Measurements from ENCODE around the gene MYH7.
"Not testable (repeated sequence)": the region's sequence is repeated elsewhere in the genome, so short reads cannot be mapped to it uniquely, and the experiment has no call there.

Gene MYH7

DNA sequence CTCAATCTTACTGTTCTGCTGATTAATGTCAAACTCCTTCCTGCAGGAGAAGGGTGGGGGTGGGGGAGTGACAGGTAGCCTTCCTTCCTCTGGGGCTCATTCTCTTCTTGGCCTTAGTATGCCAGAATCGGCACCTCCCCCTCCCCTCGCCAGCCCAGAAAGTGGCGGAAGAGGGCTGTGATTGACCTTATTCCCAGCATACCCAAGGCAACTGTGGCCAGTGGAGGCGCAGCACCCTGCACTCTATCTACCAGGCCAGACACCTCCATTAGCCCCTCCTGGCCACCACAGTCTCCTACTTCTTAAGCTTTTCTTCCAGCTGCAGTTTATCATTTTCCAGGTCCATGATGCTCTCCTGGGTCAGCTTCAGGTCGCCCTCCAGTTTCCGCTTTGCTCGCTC, 42.8 kb downstream of the MYH7 start:
- WGBS: 69% methylated on average over 7 of the region's 7 CpGs
- Histone ChIP-seq H4K91ac (ENCODE audit: low read length) (no peak overlapping the region), H4K8ac (ENCODE audit: low read length) (no peak overlapping the region), H2BK120ac (ENCODE audit: low read depth, low read length) (no peak overlapping the region), H2BK12ac (ENCODE audit: low read length in 2 of 2) (no peak overlapping the region), H2BK5ac (ENCODE audit: low read depth, low read length, poor library complexity, severe bottlenecking) (no peak overlapping the region), H3K4ac (ENCODE audit: low read depth in 1 of 2, low read length in 2 of 2) (no peak overlapping the region), H3K9me3 (ENCODE audit: control insufficient read depth, low read length) (no peaks in the 10 kb centered on the region), H2AFZ (ENCODE audit: low read depth, low read length) (no peak overlapping the region), H3K79me1 (replicated peaks; ENCODE audit: low read length, poor library complexity, severe bottlenecking) (no peaks in the 10 kb centered on the region), H3K27me3 (ENCODE audit: control insufficient read depth in 1 of 2, insufficient read depth in 1 of 2, low read length in 2 of 2) (peaks cover 46 to 62% of the 10 kb centered on the region in 2 experiments), H3K36me3 (ENCODE audit: control insufficient read depth in 1 of 2, insufficient read depth in 2 of 2, low read depth in 1 of 2, low read length in 2 of 2) (no peaks in the 10 kb centered on the region), H3K18ac (ENCODE audit: low read depth in 1 of 2, low read length in 2 of 2) (no peak overlapping the region), H2AK5ac (ENCODE audit: low read length, severe bottlenecking) (no peak overlapping the region), H3K4me1 (ENCODE audit: control insufficient read depth, insufficient read depth, low read depth, low read length) (no peaks in the 10 kb centered on the region), H3K14ac (ENCODE audit: low read length in 2 of 2) (no peak overlapping the region), H3K4me2 (ENCODE audit: low read length, poor library complexity, severe bottlenecking) (no peak overlapping the region), H3K9ac (ENCODE audit: low read length) (no peak overlapping the region), H3K27ac (ENCODE audit: low read length, poor library complexity, severe bottlenecking) (no peak overlapping the region), H2BK15ac (ENCODE audit: low read depth, poor library complexity, severe bottlenecking) (no peak overlapping the region), H3K4me3 (ENCODE audit: insufficient read depth in 1 of 2, low read depth in 1 of 2, low read length in 2 of 2) (no peak overlapping the region), H3K23ac (ENCODE audit: low read length in 2 of 2) (no peak overlapping the region)
- DNase-seq: no peak

DNA sequence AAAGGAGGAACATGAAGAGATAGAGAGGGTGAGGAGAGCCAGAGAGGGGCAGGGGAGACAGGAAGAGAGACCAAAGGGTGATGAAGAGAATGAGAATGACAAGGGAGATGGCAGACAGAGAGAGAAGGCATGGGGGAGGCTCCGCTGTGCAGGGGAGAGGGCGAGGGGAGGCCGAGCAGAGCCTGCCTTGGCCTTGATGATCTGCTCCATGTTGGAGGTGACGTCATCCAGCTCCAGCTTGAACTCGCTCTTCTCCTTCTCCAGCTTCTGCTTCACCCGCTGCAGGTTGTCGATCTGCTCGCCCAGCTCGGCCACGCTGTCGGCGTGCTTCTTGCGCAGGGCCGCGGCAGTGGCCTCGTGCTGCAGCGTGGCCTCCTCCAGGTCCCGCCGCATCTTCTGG, 45.6 kb downstream of the MYH7 start:
- H2AFZ ChIP-seq (ENCODE audit: low read depth, low read length); H3K4me3 ChIP-seq (ENCODE audit: insufficient read depth in 1 of 2, low read depth in 1 of 2, low read length in 2 of 2); H2BK120ac ChIP-seq (ENCODE audit: low read depth, low read length); DNase-seq; H3K4ac ChIP-seq (ENCODE audit: low read depth in 1 of 2, low read length in 2 of 2); H3K27ac ChIP-seq (ENCODE audit: low read length, poor library complexity, severe bottlenecking); H3K4me2 ChIP-seq (ENCODE audit: low read length, poor library complexity, severe bottlenecking); H4K91ac ChIP-seq (ENCODE audit: low read length); H2BK12ac ChIP-seq (ENCODE audit: low read length in 2 of 2); H3K23ac ChIP-seq (ENCODE audit: low read length in 2 of 2); H3K9ac ChIP-seq (ENCODE audit: low read length); H3K14ac ChIP-seq (ENCODE audit: low read length in 2 of 2); H2BK15ac ChIP-seq (ENCODE audit: low read depth, poor library complexity, severe bottlenecking); H3K18ac ChIP-seq (ENCODE audit: low read depth in 1 of 2, low read length in 2 of 2); H2AK5ac ChIP-seq (ENCODE audit: low read length, severe bottlenecking); H2BK5ac ChIP-seq (ENCODE audit: low read depth, low read length, poor library complexity, severe bottlenecking); H3K36me3 ChIP-seq (ENCODE audit: control insufficient read depth in 1 of 2, insufficient read depth in 2 of 2, low read depth in 1 of 2, low read length in 2 of 2); H3K4me1 ChIP-seq (ENCODE audit: control insufficient read depth, insufficient read depth, low read depth, low read length); H3K79me1 ChIP-seq (replicated peaks; ENCODE audit: low read length, poor library complexity, severe bottlenecking); H3K9me3 ChIP-seq (ENCODE audit: control insufficient read depth, low read length); H4K8ac ChIP-seq (ENCODE audit: low read length): not testable (repeated sequence)
- WGBS: no CpG with 5 or more reads among the region's 19 CpGs
- H3K27me3 ChIP-seq (ENCODE audit: control insufficient read depth in 1 of 2, insufficient read depth in 1 of 2, low read length in 2 of 2): peaks cover 54 to 75% of the 10 kb centered on the region in 2 experiments

DNA sequence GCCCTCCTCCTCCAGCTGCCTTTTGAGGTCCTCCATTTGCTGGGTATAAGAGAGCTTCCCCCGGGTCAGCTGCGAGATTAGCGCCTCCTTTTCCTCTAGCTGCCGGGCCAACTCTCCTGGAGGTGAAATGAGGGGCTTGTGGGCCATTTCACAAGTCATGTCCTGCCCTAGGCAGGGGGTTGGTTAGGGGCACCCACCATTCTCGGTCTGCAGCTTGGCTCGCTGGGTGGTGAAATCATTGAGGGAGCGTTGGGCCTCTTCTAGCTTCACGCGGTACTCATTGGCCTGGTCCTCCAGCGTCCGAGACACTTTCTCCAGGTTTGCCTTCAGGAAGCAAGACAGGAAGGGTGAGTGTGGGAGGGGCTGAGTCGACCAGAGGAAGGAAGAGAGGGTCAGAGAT, 46.1 kb downstream of the MYH7 start:
- no peak overlapping the region for H2AK5ac ChIP-seq (ENCODE audit: low read length, severe bottlenecking)
- H2BK120ac ChIP-seq (ENCODE audit: low read depth, low read length): no peak overlapping the region
- no peak for DNase-seq
- H3K27me3 ChIP-seq (ENCODE audit: control insufficient read depth in 1 of 2, insufficient read depth in 1 of 2, low read length in 2 of 2): peaks cover 59 to 78% of the 10 kb centered on the region in 2 experiments
- H3K9me3 ChIP-seq (ENCODE audit: control insufficient read depth, low read length): no peaks in the 10 kb centered on the region
- no peak overlapping the region for H3K23ac ChIP-seq (ENCODE audit: low read length in 2 of 2)
- WGBS: 86% methylated on average over 12 of the region's 12 CpGs
- H4K8ac ChIP-seq (ENCODE audit: low read length): no peak overlapping the region
- H3K27ac ChIP-seq (ENCODE audit: low read length, poor library complexity, severe bottlenecking): no peak overlapping the region
- H2BK5ac ChIP-seq (ENCODE audit: low read depth, low read length, poor library complexity, severe bottlenecking): no peak overlapping the region
- H3K4me3 ChIP-seq (ENCODE audit: insufficient read depth in 1 of 2, low read depth in 1 of 2, low read length in 2 of 2): no peak overlapping the region
- no peak overlapping the region for H2AFZ ChIP-seq (ENCODE audit: low read depth, low read length)
- no peaks in the 10 kb centered on the region for H3K79me1 ChIP-seq (replicated peaks; ENCODE audit: low read length, poor library complexity, severe bottlenecking)
- no peak overlapping the region for H3K18ac ChIP-seq (ENCODE audit: low read depth in 1 of 2, low read length in 2 of 2)
- H3K14ac ChIP-seq (ENCODE audit: low read length in 2 of 2): no peak overlapping the region
- H3K9ac ChIP-seq (ENCODE audit: low read length): no peak overlapping the region
- H2BK15ac ChIP-seq (ENCODE audit: low read depth, poor library complexity, severe bottlenecking): no peak overlapping the region
- H3K4me1 ChIP-seq (ENCODE audit: control insufficient read depth, insufficient read depth, low read depth, low read length): no peaks in the 10 kb centered on the region
- no peak overlapping the region for H4K91ac ChIP-seq (ENCODE audit: low read length)
- no peak overlapping the region for H3K4me2 ChIP-seq (ENCODE audit: low read length, poor library complexity, severe bottlenecking)
- H3K4ac ChIP-seq (ENCODE audit: low read depth in 1 of 2, low read length in 2 of 2): no peak overlapping the region
- H3K36me3 ChIP-seq (ENCODE audit: control insufficient read depth in 1 of 2, insufficient read depth in 2 of 2, low read depth in 1 of 2, low read length in 2 of 2): no peaks in the 10 kb centered on the region
- no peak overlapping the region for H2BK12ac ChIP-seq (ENCODE audit: low read length in 2 of 2)

DNA sequence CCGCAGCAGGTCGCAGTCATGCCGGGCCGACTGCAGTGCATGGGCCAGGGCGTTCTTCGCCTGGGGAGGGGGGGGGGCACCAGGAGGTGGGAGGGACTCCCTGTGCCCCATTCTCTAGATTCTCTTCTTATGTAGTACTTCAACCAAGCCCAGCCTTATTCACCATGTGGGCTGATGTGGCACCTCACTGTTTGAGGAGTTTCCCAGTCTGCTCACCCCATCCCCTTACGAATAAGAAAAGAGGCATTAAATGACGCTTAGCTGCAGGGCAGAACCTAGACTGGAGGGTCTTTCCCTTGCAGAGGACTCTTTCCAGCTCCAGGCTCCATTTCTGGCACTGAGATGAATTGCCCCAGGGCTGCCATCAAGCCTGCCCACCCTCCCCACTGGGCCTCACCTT, 46.5 kb downstream of the MYH7 start:
- H3K79me1 ChIP-seq (replicated peaks; ENCODE audit: low read length, poor library complexity, severe bottlenecking): no peaks in the 10 kb centered on the region
- no peaks in the 10 kb centered on the region for H3K36me3 ChIP-seq (ENCODE audit: control insufficient read depth in 1 of 2, insufficient read depth in 2 of 2, low read depth in 1 of 2, low read length in 2 of 2)
- 100% methylated on average over 4 of the region's 8 CpGs for WGBS
- no peak overlapping the region for H3K9ac ChIP-seq (ENCODE audit: low read length)
- H3K9me3 ChIP-seq (ENCODE audit: control insufficient read depth, low read length): no peaks in the 10 kb centered on the region
- no peak for DNase-seq
- no peak overlapping the region for H3K14ac ChIP-seq (ENCODE audit: low read length in 2 of 2)
- no peak overlapping the region for H3K18ac ChIP-seq (ENCODE audit: low read depth in 1 of 2, low read length in 2 of 2)
- no peak overlapping the region for H3K4ac ChIP-seq (ENCODE audit: low read depth in 1 of 2, low read length in 2 of 2)
- no peaks in the 10 kb centered on the region for H3K4me1 ChIP-seq (ENCODE audit: control insufficient read depth, insufficient read depth, low read depth, low read length)
- no peak overlapping the region for H4K8ac ChIP-seq (ENCODE audit: low read length)
- peaks cover 60 to 79% of the 10 kb centered on the region in 2 experiments for H3K27me3 ChIP-seq (ENCODE audit: control insufficient read depth in 1 of 2, insufficient read depth in 1 of 2, low read length in 2 of 2)
- H3K27ac ChIP-seq (ENCODE audit: low read length, poor library complexity, severe bottlenecking): no peak overlapping the region
- H3K23ac ChIP-seq (ENCODE audit: low read length in 2 of 2): no peak overlapping the region
- H2AK5ac ChIP-seq (ENCODE audit: low read length, severe bottlenecking): no peak overlapping the region
- H2BK15ac ChIP-seq (ENCODE audit: low read depth, poor library complexity, severe bottlenecking): no peak overlapping the region
- H2AFZ ChIP-seq (ENCODE audit: low read depth, low read length): no peak overlapping the region
- no peak overlapping the region for H4K91ac ChIP-seq (ENCODE audit: low read length)
- H2BK12ac ChIP-seq (ENCODE audit: low read length in 2 of 2): no peak overlapping the region
- no peak overlapping the region for H3K4me3 ChIP-seq (ENCODE audit: insufficient read depth in 1 of 2, low read depth in 1 of 2, low read length in 2 of 2)
- H3K4me2 ChIP-seq (ENCODE audit: low read length, poor library complexity, severe bottlenecking): no peak overlapping the region
- no peak overlapping the region for H2BK120ac ChIP-seq (ENCODE audit: low read depth, low read length)
- no peak overlapping the region for H2BK5ac ChIP-seq (ENCODE audit: low read depth, low read length, poor library complexity, severe bottlenecking)
